ENCODE measurements around the gene CADM1. TPM values are rescaled to one million over a fixed set of nuclear protein-coding genes. Genes with fewer than 3 reads are reported as not detected.

CADM1 gene
- total RNA-seq, 1 donor: 0.45 TPM

DNA sequence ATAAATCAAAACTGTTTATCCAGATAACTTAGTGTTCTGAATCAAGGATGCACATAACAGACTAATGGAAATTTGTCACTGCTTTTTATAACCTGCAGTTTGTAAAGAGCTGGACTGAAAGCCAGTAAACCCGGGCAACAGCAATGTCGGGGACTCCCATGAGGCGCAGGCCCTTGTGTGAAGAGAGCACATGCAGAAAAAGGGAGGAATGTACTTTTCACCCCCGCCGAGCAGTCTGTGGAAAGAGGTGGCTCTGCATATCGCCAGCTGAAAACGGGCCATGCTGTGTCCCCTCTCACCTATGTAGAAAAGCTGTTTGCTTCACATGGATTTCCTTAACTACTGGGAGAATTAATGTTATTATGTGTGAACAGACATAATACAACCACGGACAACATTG is 291.2 kb downstream of the CADM1 start:
- H3K4me3 ChIP-seq (ENCODE audit: low read depth, low read length): no peak overlapping the region
- DNase-seq (ENCODE audit: low read depth): no peak
- TF ChIP-seq, protein P1, sequence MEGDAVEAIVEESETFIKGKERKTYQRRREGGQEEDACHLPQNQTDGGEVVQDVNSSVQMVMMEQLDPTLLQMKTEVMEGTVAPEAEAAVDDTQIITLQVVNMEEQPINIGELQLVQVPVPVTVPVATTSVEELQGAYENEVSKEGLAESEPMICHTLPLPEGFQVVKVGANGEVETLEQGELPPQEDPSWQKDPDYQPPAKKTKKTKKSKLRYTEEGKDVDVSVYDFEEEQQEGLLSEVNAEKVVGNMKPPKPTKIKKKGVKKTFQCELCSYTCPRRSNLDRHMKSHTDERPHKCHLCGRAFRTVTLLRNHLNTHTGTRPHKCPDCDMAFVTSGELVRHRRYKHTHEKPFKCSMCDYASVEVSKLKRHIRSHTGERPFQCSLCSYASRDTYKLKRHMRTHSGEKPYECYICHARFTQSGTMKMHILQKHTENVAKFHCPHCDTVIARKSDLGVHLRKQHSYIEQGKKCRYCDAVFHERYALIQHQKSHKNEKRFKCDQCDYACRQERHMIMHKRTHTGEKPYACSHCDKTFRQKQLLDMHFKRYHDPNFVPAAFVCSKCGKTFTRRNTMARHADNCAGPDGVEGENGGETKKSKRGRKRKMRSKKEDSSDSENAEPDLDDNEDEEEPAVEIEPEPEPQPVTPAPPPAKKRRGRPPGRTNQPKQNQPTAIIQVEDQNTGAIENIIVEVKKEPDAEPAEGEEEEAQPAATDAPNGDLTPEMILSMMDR (IDR thresholded peaks at IDR 0.05; ENCODE audit: insufficient read depth, low read length): no peak

DNA sequence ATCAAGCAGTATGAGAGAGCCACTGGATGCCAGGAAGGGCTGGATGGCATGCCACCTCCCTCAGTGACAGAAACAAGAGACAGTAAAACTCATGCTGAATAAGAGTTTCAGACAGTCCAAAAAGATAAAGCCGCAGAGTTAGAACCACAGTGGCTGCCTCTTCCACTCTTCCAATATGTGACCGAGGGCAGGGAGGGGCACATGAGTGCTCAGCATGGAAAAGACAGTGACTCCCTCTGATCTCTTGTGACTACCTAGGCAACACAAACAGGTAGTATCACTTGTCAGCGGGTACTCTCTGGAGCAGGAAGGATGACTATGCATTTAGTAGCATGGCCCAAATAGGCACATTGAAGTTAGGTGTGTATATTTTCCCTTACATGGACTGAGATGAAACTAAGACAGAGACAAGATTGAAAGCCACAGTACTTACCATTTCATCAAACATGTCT is 295.4 kb downstream of the CADM1 start:
- no peak overlapping the region for H3K4me3 ChIP-seq (ENCODE audit: low read depth, low read length)
- TF ChIP-seq, protein P1 (IDR thresholded peaks at IDR 0.05; ENCODE audit: insufficient read depth, low read length): no peak
- DNase-seq (ENCODE audit: low read depth): no peak

DNA sequence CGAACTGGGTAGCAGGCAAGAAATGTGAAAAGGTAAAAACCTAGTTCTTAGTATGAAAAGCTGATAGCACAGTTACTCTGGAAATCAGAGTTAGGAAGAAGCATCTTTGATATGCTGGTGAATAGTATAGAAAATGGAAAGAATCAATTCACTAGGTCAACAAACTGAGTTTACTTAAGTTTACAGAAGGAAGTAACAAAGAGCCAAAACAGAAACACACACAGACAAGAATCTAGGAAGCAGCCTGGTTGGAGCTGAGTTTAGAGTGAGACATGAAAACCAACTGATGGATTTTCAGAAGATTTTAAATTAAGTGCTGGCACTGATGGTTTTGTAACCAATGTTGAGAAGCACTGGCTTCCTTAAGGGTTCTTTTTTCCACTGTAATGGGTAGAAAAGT is 296.3 kb downstream of the CADM1 start:
- no peak for DNase-seq (ENCODE audit: low read depth)
- TF ChIP-seq, protein P1 (IDR thresholded peaks at IDR 0.05; ENCODE audit: insufficient read depth, low read length): no peak
- no peak overlapping the region for H3K4me3 ChIP-seq (ENCODE audit: low read depth, low read length)

DNA sequence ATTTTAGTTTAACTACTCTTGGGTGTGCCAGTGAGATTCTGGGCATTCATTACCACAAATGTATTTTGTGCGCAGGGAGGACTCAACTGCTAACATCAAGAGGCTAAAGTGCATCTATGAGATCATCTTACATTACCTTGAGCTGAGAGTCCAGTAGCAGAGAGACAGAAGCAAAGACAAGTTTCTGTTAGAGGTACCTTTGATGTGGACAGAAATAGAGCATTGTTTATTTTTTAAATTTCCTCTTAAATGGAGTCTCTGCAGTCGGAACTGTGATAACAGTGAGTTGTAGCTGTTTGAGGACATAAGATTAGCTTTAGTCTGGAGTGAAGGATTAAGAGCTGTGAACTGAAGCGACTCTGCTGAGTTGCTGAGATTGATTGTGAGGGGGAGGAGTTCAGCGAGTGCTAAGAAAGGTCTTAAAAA is 297.0 kb downstream of the CADM1 start:
- TF ChIP-seq, protein P1 (IDR thresholded peaks at IDR 0.05; ENCODE audit: insufficient read depth, low read length): no peak
- no peak for DNase-seq (ENCODE audit: low read depth)
- no peak overlapping the region for H3K4me3 ChIP-seq (ENCODE audit: low read depth, low read length)

DNA sequence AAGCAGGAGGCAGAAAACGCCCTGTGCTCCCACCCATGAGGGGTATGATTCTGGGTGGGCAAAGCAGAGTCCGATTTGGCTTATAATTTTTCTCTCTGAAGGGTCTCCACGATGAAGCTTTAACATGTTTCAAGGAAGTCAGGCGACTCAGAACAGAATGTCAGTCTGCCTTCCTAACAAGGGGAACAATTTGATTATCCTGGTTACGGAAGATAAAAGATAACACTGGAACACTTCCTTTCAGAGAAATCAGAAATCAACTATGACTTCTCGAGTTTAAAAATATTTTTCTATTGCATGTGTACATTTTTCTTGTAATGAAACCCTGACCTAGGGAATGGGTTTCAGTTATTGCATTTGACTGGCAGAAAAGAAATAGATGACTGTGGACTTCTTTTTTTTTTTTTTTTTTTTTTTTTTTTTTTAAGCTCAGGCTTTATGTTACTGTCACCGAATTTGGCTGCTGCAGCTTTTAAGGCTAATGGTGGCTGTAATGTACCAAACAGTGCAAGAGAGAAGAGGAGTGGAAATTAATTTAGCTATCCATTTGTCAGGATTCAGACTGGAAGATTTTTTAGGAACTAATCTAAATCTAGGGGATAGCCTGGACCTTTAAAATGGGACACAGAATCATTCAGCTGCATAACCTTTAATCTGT is 297.7 kb downstream of the CADM1 start:
- DNase-seq (ENCODE audit: low read depth): no peak
- TF ChIP-seq, protein P1 (IDR thresholded peaks at IDR 0.05; ENCODE audit: insufficient read depth, low read length): no peak
- H3K4me3 ChIP-seq (ENCODE audit: low read depth, low read length): no peak overlapping the region

DNA sequence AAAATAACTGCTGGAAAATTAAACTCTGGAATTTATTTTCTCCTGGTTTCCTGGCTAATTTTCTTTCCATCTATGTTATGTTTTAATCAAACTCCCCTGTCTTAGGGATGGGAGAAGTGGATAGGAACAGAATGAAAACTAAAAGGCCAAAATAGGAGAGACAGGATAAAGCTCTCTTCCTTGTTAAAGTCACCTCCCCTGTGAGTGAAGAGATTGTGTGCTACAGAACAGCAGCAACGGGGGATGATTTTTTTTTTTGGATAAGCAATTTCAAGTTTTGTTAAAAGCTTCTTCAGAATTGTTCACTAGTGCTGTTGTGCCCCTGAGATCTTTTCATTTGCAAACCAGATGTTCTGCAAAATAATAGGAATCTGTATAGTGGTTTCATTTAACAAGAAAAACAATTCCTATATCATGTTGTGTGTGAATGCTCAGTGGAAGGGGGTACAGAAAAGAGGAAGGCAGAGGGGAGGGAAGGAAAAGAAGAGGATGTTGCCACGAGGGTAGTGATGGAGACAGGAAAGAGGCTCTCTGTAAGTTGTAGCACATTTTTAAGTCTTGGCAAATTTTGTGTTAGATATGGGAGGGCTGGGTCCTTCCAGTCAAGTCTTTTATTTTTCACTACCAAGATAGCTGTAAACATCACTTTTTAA is 301.2 kb downstream of the CADM1 start:
- H3K4me3 ChIP-seq (ENCODE audit: low read depth, low read length): no peak overlapping the region
- TF ChIP-seq, protein P1 (IDR thresholded peaks at IDR 0.05; ENCODE audit: insufficient read depth, low read length): no peak
- no peak for DNase-seq (ENCODE audit: low read depth)

Measured in fibroblast of the aortic adventitia (primary cell).